Fibroblast of villous mesenchyme (primary cell): ENCODE results near the gene GFRA1. TPM values are rescaled to one million over a fixed set of nuclear protein-coding genes. Genes with fewer than 3 reads are reported as not detected.

ENCODE experiments used
- DNase-seq: peaks from one replicate; pipeline ENCODE4 v3.0.0-alpha.2; 2010; ENCODE audit warnings: low read depth
- H3K4me3 ChIP-seq: 2 replicates; pipeline ENCODE4 v1.5.1; 2011; ENCODE audit warnings: low read depth, mild to moderate bottlenecking, low read length
- total RNA-seq: library from RNA; depleted of rRNA; stranded (reverse); fragments of >200 nt; gene quantifications from 2 replicates; pipeline ENCODE4 v1.2.3, GENCODE V29; 2012
- TF ChIP-seq, protein P1 (sequence below): IDR thresholded peaks from 2 replicates; pipeline ENCODE4 v1.5.1; 2012; ENCODE audit warnings: low read depth, mild to moderate bottlenecking, low read length; ENCODE audit not compliant: insufficient read depth

The GFRA1 gene
- total RNA-seq, 1 donor: 59.6 TPM

DNA sequence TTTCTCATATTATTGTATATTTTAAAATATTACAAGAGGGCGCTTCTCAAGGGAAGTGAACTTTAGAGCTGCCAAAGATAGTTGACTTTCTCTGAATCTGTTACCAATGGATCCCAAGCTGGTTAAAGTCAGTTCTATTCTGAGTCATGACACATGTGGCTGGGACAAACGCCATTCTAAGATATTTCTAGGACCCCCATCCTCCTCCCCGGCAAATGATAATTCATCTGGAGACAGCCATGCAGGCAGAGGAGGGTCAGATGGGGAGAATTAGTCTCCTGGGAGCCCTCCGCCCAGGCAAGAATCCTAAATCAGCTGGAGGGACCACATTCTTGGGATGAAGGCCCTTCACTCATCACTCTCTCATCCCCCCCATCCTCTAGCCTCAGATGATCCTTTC lies 187.7 kb downstream of the GFRA1 start:
- DNase-seq: no peak
- no peak overlapping the region for H3K4me3 ChIP-seq
- TF ChIP-seq, protein P1, sequence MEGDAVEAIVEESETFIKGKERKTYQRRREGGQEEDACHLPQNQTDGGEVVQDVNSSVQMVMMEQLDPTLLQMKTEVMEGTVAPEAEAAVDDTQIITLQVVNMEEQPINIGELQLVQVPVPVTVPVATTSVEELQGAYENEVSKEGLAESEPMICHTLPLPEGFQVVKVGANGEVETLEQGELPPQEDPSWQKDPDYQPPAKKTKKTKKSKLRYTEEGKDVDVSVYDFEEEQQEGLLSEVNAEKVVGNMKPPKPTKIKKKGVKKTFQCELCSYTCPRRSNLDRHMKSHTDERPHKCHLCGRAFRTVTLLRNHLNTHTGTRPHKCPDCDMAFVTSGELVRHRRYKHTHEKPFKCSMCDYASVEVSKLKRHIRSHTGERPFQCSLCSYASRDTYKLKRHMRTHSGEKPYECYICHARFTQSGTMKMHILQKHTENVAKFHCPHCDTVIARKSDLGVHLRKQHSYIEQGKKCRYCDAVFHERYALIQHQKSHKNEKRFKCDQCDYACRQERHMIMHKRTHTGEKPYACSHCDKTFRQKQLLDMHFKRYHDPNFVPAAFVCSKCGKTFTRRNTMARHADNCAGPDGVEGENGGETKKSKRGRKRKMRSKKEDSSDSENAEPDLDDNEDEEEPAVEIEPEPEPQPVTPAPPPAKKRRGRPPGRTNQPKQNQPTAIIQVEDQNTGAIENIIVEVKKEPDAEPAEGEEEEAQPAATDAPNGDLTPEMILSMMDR: no peak

DNA sequence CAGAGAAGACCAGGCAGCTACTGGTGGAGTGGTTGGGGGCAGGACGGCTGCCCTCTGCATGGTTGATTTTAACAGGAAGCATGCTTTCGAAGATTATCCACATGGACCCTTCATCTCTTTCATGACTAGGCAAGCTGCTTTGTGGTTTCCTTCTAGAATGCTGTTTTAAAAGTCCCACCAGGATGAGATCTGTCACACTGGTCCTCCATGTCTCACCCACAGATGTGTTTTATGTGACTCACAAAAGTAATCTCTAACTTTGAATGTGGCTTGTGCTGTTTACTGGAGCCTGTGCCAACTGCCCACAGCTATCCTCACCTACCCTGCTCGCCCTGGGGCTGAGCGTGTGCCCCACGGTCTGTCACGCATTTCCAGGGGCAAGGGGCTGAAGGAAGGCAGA lies 188.8 kb downstream of the GFRA1 start:
- DNase-seq: no peak
- H3K4me3 ChIP-seq: no peak overlapping the region
- TF ChIP-seq, protein P1: no peak

DNA sequence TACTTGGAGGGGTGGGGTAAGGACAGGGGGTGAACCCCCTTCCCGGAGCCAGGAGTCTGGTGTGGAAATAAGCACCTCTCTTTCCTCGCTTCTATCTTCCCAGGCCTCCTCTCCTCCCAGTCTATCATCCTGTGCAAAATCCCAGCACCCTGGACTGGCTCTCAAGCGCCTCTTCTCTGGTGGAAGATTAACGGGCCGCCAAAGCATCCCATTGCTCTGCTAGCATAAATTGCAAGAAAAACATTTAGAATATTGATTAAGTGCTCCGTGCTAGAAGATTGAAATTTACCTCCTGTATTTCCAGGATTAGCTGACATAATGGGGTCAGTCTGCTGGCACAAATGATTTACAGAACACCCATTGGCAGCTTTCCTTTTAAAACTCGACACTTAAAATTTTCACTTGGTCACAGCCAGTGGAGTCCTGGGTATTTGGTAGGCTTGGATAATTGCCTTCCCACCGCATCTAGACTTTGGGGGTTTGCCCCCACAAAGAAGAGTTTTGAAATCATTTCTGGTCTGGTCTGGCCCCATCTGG lies 189.7 kb downstream of the GFRA1 start:
- TF ChIP-seq, protein P1: no peak
- H3K4me3 ChIP-seq: no peak overlapping the region
- DNase-seq: no peak

DNA sequence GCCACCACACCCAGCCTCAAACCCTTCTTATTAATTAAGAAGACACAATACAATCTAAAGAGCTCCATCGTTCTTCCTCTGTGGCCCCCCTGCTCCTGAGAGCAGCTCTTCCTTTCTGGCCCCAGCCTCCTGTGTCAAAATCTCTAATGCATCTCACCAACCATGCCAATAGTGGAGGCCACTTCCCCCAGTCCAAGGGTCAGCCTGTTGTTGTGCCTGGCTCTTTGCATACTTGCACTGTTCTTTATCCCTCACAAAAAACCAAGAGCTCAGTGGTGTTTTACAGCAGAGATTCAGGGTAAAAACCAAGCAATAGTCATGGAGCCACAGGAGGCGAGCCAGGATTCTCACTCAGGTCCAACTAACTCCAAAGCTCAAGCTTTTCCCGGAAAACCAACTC lies 190.2 kb downstream of the GFRA1 start:
- no peak overlapping the region for H3K4me3 ChIP-seq
- TF ChIP-seq, protein P1: no peak
- no peak for DNase-seq

DNA sequence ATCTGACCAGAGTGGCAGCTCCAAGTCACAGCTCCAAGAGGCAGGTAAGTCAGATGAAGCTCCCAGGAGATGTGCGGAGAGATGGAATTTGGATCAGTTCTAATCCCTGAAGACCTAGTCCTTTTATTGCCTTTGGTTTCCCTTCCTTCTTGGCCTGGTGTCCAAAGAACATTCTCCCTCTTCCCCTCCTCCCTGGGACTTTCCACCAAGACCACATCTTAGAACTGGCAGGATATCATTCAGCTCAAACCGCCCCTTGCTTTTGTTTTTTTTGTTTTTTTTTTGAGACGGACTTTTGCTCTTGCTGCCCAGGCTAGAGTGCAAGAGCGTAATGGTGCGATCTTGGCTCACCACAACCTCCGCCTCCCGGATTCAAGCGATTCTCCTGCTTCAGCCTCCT lies 190.8 kb downstream of the GFRA1 start:
- H3K4me3 ChIP-seq: no peak overlapping the region
- TF ChIP-seq, protein P1: no peak
- no peak for DNase-seq

DNA sequence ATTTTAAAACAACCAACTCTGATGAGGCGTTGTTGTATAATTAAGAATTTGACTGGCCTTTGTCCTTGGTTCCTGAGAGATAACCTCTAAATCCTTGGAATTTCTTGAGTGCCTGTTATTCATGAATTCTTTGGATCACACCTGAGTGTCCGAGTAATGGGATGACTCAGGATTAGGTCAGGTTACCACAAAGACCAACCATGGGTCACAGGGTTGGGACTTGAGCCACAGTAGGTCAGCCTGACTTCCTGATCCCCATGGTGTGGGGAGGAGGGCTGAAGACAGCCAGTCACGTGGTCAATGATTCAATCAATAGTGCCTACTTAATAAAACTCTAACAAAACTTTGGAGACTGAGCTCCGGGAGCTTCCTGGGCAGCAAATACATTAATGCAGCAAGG lies 192.5 kb downstream of the GFRA1 start:
- H3K4me3 ChIP-seq: no peak overlapping the region
- TF ChIP-seq, protein P1: no peak
- no peak for DNase-seq

DNA sequence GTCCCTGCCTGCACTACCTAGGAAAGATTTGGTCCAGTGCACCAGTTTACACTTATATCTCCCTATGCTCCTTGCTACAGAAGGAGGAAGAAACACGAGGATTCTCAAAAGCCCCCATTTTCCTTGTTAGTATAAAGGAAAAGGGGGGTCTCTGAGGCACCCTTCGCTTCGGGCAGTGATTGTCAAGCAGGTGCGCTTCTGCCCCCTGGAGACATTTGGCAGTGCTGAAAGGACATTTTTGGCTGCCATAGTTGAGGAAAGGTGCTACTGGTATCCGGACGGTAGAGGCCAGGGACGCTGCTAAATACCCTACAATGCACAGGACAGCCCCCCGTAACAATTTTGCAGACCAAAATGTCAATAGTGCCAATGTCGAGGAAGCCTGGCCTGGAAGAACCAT lies 193.7 kb downstream of the GFRA1 start:
- DNase-seq: no peak
- no peak overlapping the region for H3K4me3 ChIP-seq
- TF ChIP-seq, protein P1: no peak
